CD4-positive, alpha-beta T cell treated with Interferon alpha-2 for 1 hour (primary cell): ENCODE data around the gene C16orf86.

ENCODE experiments used
- DNase-seq, 2 donors: peaks; one replicate each; pipeline ENCODE4 v3.0.0-alpha.2; 2020 to 2022

The C16orf86 gene

GRCh38 chr16:67666559-67667452 is at the start of gene C16orf86, which contains the start of gene ENKD1:
TSS of gene C16orf86 (plus strand) at chr16:67666814. CDS start at chr16:67666971, 157 bp downstream.
TSS of gene ENKD1 (minus strand) at chr16:67666750. CDS start at chr16:67666442, 308 bp downstream.
- DNase-seq: peak; percentile 86 to 87

- no peak for DNase-seq
Measured at GRCh38 chr16:67628216-67628615, 38.4 kb upstream of the C16orf86 start.

GRCh38 chr16:67632415-67633172 is 34.0 kb upstream of the C16orf86 start:
- no peak for DNase-seq

GRCh38 chr16:67636713-67637112 is 29.9 kb upstream of the C16orf86 start:
- no peak for DNase-seq

- no peak for DNase-seq
Measured at GRCh38 chr16:67637625-67638024, 29.0 kb upstream of the C16orf86 start.

- DNase-seq: no peak
Measured at GRCh38 chr16:67641779-67642708, 24.6 kb upstream of the C16orf86 start.

- no peak for DNase-seq
Measured at GRCh38 chr16:67644038-67644437, 22.6 kb upstream of the C16orf86 start.

GRCh38 chr16:67645397-67646121 is 21.1 kb upstream of the C16orf86 start:
- DNase-seq: peak in 1 of 2 donors; percentile 30

- DNase-seq: no peak
Measured at GRCh38 chr16:67647111-67647651, 19.4 kb upstream of the C16orf86 start.

GRCh38 chr16:67647681-67648080 is 18.9 kb upstream of the C16orf86 start:
- no peak for DNase-seq

- no peak for DNase-seq
Measured at GRCh38 chr16:67648088-67648763, 18.4 kb upstream of the C16orf86 start.

GRCh38 chr16:67648764-67649407 is 17.7 kb upstream of the C16orf86 start:
- DNase-seq: no peak

- no peak for DNase-seq
Measured at GRCh38 chr16:67649494-67649931, 17.1 kb upstream of the C16orf86 start.

GRCh38 chr16:67650023-67650422 is 16.6 kb upstream of the C16orf86 start:
- DNase-seq: no peak

- no peak for DNase-seq
Measured at GRCh38 chr16:67651039-67651438, 15.6 kb upstream of the C16orf86 start.

- no peak for DNase-seq
Measured at GRCh38 chr16:67651847-67652246, 14.8 kb upstream of the C16orf86 start.

- no peak for DNase-seq
Measured at GRCh38 chr16:67652578-67653127, 14.0 kb upstream of the C16orf86 start.

- DNase-seq: no peak
Measured at GRCh38 chr16:67653128-67653788, 13.4 kb upstream of the C16orf86 start.

GRCh38 chr16:67653789-67654402 is 12.7 kb upstream of the C16orf86 start:
- no peak for DNase-seq
